ENCODE data around the gene JAZF1. TPM values are rescaled to one million over a fixed set of nuclear protein-coding genes. Genes with fewer than 3 reads are reported as not detected.

The JAZF1 gene
- total and polyA plus RNA-seq, 8 donors = 0.58 to 16.7 (median 7.2) TPM

DNA sequence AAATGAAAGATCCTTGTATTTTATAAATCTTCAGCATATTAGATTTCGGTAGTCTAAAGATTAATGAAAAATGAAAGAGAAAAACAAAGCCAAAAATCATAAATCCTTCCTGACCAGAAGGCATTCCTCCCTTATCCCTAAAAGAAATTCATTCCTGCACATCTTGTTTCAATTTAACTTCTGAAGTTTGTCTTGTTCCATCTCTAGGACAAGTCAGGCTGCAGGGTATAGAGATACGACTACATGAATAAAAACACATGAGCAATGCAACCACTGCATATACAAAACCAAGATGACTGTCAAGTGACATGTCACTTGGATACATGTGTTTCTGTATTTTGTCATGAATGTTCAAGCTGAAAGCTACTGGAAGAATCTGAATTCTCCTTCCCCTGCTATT is 214.9 kb downstream of the JAZF1 start:
- intact Hi-C loops (cut with DNase I; ENCODE audit: low total_unique reads) = no loop called here
- TF ChIP-seq EP300 (IDR thresholded peaks at IDR 0.05) (no peak), POLR2AphosphoS5 (IDR thresholded peaks at IDR 0.05) (no peak), POLR2A (IDR thresholded peaks at IDR 0.05) (no peak)
- TF ChIP-seq, protein P1, sequence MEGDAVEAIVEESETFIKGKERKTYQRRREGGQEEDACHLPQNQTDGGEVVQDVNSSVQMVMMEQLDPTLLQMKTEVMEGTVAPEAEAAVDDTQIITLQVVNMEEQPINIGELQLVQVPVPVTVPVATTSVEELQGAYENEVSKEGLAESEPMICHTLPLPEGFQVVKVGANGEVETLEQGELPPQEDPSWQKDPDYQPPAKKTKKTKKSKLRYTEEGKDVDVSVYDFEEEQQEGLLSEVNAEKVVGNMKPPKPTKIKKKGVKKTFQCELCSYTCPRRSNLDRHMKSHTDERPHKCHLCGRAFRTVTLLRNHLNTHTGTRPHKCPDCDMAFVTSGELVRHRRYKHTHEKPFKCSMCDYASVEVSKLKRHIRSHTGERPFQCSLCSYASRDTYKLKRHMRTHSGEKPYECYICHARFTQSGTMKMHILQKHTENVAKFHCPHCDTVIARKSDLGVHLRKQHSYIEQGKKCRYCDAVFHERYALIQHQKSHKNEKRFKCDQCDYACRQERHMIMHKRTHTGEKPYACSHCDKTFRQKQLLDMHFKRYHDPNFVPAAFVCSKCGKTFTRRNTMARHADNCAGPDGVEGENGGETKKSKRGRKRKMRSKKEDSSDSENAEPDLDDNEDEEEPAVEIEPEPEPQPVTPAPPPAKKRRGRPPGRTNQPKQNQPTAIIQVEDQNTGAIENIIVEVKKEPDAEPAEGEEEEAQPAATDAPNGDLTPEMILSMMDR (IDR thresholded peaks at IDR 0.05) = no peak
- DNase-seq = no peak
- Histone ChIP-seq H3K27me3 (no peaks in the 10 kb centered on the region), H3K4me3 (no peak overlapping the region), H3K27ac (no peak overlapping the region), H3K4me1 (peaks cover 0 to 22% (median 7%) of the 10 kb centered on the region in 4 donors), H3K36me3 (no peaks in the 10 kb centered on the region), H3K9me3 (no peaks in the 10 kb centered on the region)
- 74 to 94% (median 90%) methylated on average over 2 of the region's 2 CpGs for WGBS, 5 donors

DNA sequence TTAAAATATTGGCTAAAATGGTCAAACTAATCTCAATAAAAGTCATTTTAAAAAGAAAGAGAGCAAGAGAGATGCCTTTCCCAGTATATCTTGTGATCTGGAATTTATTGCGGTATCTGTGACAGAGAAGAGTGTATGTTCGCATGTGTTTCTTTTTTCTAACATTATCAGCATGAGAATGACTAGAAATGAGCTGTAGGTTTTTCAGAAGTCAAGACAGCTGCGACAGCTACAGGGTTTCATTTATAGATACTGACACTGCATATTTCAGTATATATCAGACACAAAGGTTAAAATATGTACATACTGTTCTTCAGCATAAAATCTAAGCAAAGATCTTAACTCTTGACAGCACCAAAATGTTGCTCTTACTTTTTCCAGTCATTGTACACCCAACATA is 215.8 kb downstream of the JAZF1 start:
- DNase-seq = no peak
- H3K27ac ChIP-seq = no peak overlapping the region
- H3K9me3 ChIP-seq = no peaks in the 10 kb centered on the region
- H3K4me3 ChIP-seq = no peak overlapping the region
- H3K4me1 ChIP-seq = peaks cover 0 to 22% (median 7%) of the 10 kb centered on the region in 4 donors
- no peaks in the 10 kb centered on the region for H3K36me3 ChIP-seq
- intact Hi-C loops (cut with DNase I; ENCODE audit: low total_unique reads) = no loop called here
- TF ChIP-seq EP300 (IDR thresholded peaks at IDR 0.05) (no peak), POLR2AphosphoS5 (IDR thresholded peaks at IDR 0.05) (no peak), POLR2A (IDR thresholded peaks at IDR 0.05) (no peak)
- TF ChIP-seq, protein P1 (IDR thresholded peaks at IDR 0.05) = no peak
- WGBS, 5 donors = 92 to 96% (median 94%) methylated on average over 3 of the region's 3 CpGs
- no peaks in the 10 kb centered on the region for H3K27me3 ChIP-seq

DNA sequence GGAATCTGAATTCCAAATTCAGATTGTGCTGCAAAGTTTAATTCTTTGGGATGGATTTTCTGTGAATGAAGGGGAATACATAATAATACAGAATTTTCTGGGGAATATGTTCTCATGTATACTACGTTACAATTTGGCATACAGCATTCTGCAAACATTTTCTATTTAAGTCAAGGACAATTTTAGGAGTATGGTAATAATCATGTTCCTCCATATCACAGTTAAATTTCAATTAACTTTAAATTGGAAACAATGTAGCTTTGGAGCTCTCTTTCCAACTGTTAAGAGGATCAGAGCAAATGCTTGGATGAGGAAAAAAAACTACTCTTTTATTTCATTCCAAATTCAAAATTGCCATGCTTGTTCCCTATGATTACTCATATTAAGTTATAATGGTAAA is 217.5 kb downstream of the JAZF1 start:
- TF ChIP-seq POLR2A (IDR thresholded peaks at IDR 0.05) (no peak), POLR2AphosphoS5 (IDR thresholded peaks at IDR 0.05) (no peak)
- TF ChIP-seq, protein P1 (IDR thresholded peaks at IDR 0.05) = no peak
- 77 to 100% (median 90%) methylated on average over 1 of the region's 1 CpG for WGBS, 5 donors
- intact Hi-C loops (cut with DNase I; ENCODE audit: low total_unique reads) = no loop called here

DNA sequence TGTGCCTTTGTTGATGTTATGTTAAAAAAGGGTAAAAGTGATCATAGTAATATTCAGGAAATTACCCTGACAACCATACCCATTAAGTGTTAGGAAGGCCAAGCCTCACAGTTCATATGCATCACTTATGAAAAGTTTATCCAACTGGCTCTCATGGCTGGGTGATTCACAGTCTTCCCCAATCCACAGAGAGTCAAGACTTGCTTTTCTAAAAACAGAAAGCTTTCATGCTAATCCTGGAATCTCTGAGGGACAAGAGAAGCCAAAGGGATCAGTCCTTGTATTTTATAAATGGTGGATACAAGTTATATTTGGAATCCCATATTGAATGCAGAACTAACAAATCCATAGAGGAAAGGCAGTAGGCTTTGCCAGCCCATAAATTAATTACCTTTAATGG is 218.3 kb downstream of the JAZF1 start:
- no peak for DNase-seq
- peaks cover 0 to 28% (median 7%) of the 10 kb centered on the region in 4 donors for H3K4me1 ChIP-seq
- no peak overlapping the region for H3K4me3 ChIP-seq
- H3K27ac ChIP-seq = no peak overlapping the region
- no peaks in the 10 kb centered on the region for H3K36me3 ChIP-seq
- H3K27me3 ChIP-seq = no peaks in the 10 kb centered on the region
- TF ChIP-seq POLR2A (IDR thresholded peaks at IDR 0.05) (no peak), EP300 (IDR thresholded peaks at IDR 0.05) (no peak), POLR2AphosphoS5 (IDR thresholded peaks at IDR 0.05) (no peak)
- TF ChIP-seq, protein P1 (IDR thresholded peaks at IDR 0.05) = no peak
- intact Hi-C loops (cut with DNase I; ENCODE audit: low total_unique reads) = no loop called here
- H3K9me3 ChIP-seq = no peaks in the 10 kb centered on the region

More for the DNA sequence above, 217.5 kb downstream of the JAZF1 start:
- DNase-seq = no peak
- Histone ChIP-seq H3K27ac (no peak overlapping the region), H3K4me1 (peaks cover 0 to 28% (median 7%) of the 10 kb centered on the region in 4 donors), H3K4me3 (no peak overlapping the region), H3K9me3 (no peaks in the 10 kb centered on the region), H3K27me3 (no peaks in the 10 kb centered on the region), H3K36me3 (no peaks in the 10 kb centered on the region)
